ENCODE data around the gene SNX17. TPM values are rescaled to one million over a fixed set of nuclear protein-coding genes. Genes with fewer than 3 reads are reported as not detected.
"Not testable (repeated sequence)": the region's sequence is repeated elsewhere in the genome, so short reads cannot be mapped to it uniquely, and the experiment has no call there.

SNX17 gene
- total RNA-seq, 8 experiments from 2014 or later: 46.1 to 142 (median 83.7) TPM

- in situ Hi-C loops (cut with MboI; ENCODE audit: low pct_unique_long_range_greater_than_20kb in 2 of 9, low sequenced_read_pairs in 9 of 9, unreplicated experiment in 9 of 9): no loop called here
- no peak for ATAC-seq (replicated peaks in 6 of 8)
- H3K4me3 ChIP-seq: no peak overlapping the region
- H3K4me1 ChIP-seq (replicated peaks in 1 of 2): peaks cover 5 to 6% of the 10 kb centered on the region in 2 donors
- no peak overlapping the region for H3K27ac ChIP-seq
- 55 to 100% (median 88%) methylated on average over 2 to 6 of the region's 6 CpGs; no CpG with 5 or more reads in 1 of the 10 experiments for WGBS, 10 experiments
These were observed 18.4 kb upstream of the SNX17 start for GRCh38 chr2:27351802-27352598.

- ATAC-seq (replicated peaks in 6 of 8); in situ Hi-C loops (cut with MboI; ENCODE audit: low pct_unique_long_range_greater_than_20kb in 2 of 9, low sequenced_read_pairs in 9 of 9, unreplicated experiment in 9 of 9): not testable (repeated sequence)
- WGBS, 10 experiments: 86 to 100% (median 93%) methylated on average over 1 to 5 of the region's 5 CpGs; no CpG with 5 or more reads in 3 of the 10 experiments
These were observed 17.0 kb upstream of the SNX17 start for GRCh38 chr2:27353386-27353761.

DNA sequence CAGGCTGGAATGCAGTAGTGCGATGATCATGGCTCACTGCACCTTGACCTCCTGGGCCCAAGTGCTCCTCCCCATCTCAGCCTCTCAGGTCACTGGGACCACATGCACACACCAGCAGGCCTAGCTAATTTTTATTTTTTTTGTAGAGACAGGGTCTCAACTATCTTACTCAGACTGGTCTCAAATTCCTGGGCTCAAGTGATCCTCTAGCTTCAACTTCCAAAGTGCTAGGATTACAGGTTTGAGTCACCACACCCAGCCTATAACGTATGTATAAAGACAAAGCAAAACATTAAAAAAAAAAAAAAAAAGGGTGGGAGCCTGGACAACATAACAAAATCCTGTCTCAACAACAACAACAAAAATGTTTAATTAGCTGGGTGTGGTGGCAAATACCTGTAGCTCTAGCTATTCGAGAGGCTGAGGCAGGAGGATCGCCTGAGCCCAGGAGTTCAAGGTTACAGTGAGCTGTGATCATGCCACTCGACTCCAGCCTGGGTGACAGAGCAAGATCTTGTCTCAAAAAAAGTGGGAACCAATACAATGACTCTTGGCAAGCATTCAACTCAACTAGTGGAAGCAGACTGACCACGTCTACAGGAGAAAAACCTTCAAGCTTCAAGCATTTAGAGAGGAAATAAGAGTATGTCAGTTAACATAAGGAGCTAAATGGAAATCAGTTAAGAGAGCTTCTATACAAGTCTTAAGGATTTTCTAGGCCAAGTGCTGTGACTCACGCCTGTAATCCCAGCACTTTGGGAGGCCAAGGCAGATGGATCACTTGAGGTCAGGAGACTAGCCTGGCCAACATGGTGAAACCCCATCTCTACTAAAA lies 16.4 kb upstream of the SNX17 start:
- Histone ChIP-seq H3K4me1 (replicated peaks in 1 of 2) (peaks cover 8 to 14% of the 10 kb centered on the region in 2 donors), H3K27ac (no peak overlapping the region), H3K4me3 (no peak overlapping the region)
- in situ Hi-C loops (cut with MboI; ENCODE audit: low pct_unique_long_range_greater_than_20kb in 2 of 9, low sequenced_read_pairs in 9 of 9, unreplicated experiment in 9 of 9): no loop called here
- 74 to 100% (median 82%) methylated on average over 1 to 6 of the region's 7 CpGs; no CpG with 5 or more reads in 1 of the 10 experiments for WGBS, 10 experiments
- no peak for ATAC-seq (replicated peaks in 6 of 8)

More at GRCh38 chr2:27353386-27353761, 17.0 kb upstream of the SNX17 start:
- H3K4me1 ChIP-seq (replicated peaks in 1 of 2): peaks cover 8 to 14% of the 10 kb centered on the region in 2 donors
- H3K27ac ChIP-seq, H3K4me3 ChIP-seq: not testable (repeated sequence)

DNA sequence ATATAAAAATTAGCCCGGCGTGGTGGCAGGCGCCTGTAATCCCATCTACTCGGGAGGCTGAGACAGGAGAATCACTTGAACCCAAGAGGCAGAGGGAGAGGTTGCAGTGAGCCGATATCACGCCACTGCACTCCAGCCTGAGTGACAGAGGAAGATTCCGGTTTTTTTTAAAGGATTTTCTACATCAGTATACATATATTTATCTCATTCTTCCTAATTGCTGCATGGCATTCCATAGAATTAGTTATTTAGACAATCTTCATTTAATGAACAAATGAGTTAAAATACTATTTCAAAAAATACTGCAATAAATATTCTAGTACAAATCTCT lies 15.9 kb upstream of the SNX17 start:
- peaks cover 8 to 14% of the 10 kb centered on the region in 2 donors for H3K4me1 ChIP-seq (replicated peaks in 1 of 2)
- ATAC-seq (replicated peaks in 6 of 8): no peak
- no peak overlapping the region for H3K27ac ChIP-seq
- 74 to 100% (median 98%) methylated on average over 2 to 7 of the region's 7 CpGs for WGBS, 10 experiments
- no peak overlapping the region for H3K4me3 ChIP-seq
- in situ Hi-C loops (cut with MboI; ENCODE audit: low pct_unique_long_range_greater_than_20kb in 2 of 9, low sequenced_read_pairs in 9 of 9, unreplicated experiment in 9 of 9): no loop called here

GRCh38 chr2:27356056-27356381 lies 14.4 kb upstream of the SNX17 start:
- WGBS, 10 experiments: 0 to 3% (median 0%) methylated on average over 4 to 10 of the region's 12 CpGs; no CpG with 5 or more reads in 3 of the 10 experiments
- in situ Hi-C loops (cut with MboI; ENCODE audit: low pct_unique_long_range_greater_than_20kb in 2 of 9, low sequenced_read_pairs in 9 of 9, unreplicated experiment in 9 of 9): no loop called here
- peak in 3 of 8 experiments; percentile 30 to 42 (median 39) for ATAC-seq (replicated peaks in 6 of 8)

GRCh38 chr2:27356382-27357181 lies 13.8 kb upstream of the SNX17 start, which contains the start of gene GTF3C2:
Gene GTF3C2 (minus strand): TSS chr2:27356764. CDS start chr2:27343554, 13,210 bp downstream.
- peak within 1 kb of the TSS; percentile 90 to 94 for H3K27ac ChIP-seq
- peak within 1 kb of the TSS; percentile 66 to 87 (median 72) for H3K4me3 ChIP-seq
- WGBS, 10 experiments: 0 to 3% (median 0%) methylated on average over 2 to 29 of the region's 67 CpGs; no CpG with 5 or more reads in 2 of the 10 experiments
- in situ Hi-C loops (cut with MboI; ENCODE audit: low pct_unique_long_range_greater_than_20kb in 2 of 9, low sequenced_read_pairs in 9 of 9, unreplicated experiment in 9 of 9): no loop called here
- ATAC-seq (replicated peaks in 6 of 8): peak; percentile 80 to 98 (median 97)
- peaks cover 8 to 14% of the 10 kb centered on the region in 2 donors for H3K4me1 ChIP-seq (replicated peaks in 1 of 2)

More at GRCh38 chr2:27356056-27356381, 14.4 kb upstream of the SNX17 start:
- peak overlapping the region; percentile 66 to 87 (median 72) for H3K4me3 ChIP-seq
- H3K27ac ChIP-seq: peak overlapping the region; percentile 90 to 94
- H3K4me1 ChIP-seq (replicated peaks in 1 of 2): peaks cover 8 to 14% of the 10 kb centered on the region in 2 donors

DNA sequence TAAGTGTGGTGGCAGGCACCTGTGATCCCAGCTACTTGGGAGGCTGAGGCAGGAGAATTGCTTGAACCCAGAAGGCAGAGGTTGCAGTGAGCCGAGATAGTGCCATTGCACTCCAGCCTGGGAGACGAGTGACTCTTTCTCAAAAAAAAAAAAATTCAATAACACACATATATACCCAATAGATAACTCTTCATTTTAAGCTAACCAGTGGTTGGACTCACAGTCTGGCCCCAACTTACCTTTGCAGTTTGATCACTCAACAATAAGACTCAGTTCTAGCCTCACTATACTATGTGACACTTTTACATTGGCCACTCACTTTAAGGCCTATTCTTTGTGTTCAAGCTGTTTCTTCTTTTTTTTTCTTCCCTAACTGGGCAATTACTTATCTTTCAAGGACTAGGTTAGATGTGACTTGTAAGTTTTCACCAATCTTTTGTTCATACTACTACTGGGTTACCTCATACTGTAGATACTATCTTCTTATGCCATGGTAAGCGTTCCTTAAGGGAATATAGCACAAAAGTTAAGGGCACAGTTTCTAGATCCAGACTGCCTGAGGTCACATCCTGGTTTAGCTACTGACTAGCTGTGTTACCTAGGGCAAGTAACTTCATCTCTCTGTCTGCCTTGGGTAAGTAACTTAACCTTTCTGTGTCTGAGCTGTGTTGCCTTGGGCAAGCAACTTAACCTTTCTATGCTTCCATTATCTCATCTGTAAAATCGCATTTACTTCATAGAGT lies 7.6 kb upstream of the SNX17 start:
- in situ Hi-C loops (cut with MboI; ENCODE audit: low pct_unique_long_range_greater_than_20kb in 2 of 9, low sequenced_read_pairs in 9 of 9, unreplicated experiment in 9 of 9): no loop called here
- WGBS, 10 experiments: 83 to 100% (median 98%) methylated on average over 1 to 4 of the region's 4 CpGs
- ATAC-seq (replicated peaks in 6 of 8): no peak
- Histone ChIP-seq H3K27ac (no peak overlapping the region), H3K4me1 (replicated peaks in 1 of 2) (peaks cover 0 to 5% of the 10 kb centered on the region in 2 donors), H3K4me3 (no peak overlapping the region)

DNA sequence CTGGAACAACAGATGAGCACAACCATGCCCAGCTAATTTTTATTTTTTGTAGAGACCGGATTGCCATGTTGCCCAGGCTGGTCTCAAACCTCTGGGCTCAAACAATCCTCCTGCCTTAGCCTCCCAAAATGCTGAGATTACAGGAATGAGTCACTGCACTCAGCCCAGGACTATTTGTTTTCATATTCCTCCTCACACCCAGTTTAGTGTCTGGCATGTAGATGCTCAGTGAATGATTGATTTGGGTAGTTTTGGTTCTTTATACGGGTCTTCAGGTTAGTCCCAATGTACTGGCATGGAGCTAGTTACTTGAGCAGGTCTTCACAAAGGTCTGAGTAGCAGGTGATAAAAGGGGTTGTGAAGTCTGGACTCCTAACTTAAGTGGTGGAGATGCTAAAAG lies 6.5 kb upstream of the SNX17 start:
- ATAC-seq (replicated peaks in 6 of 8): no peak
- peaks cover 2% of the 10 kb centered on the region in 2 donors for H3K4me1 ChIP-seq (replicated peaks in 1 of 2)
- in situ Hi-C loops (cut with MboI; ENCODE audit: low pct_unique_long_range_greater_than_20kb in 2 of 9, low sequenced_read_pairs in 9 of 9, unreplicated experiment in 9 of 9): no loop called here
- no peak overlapping the region for H3K4me3 ChIP-seq
- H3K27ac ChIP-seq: no peak overlapping the region
- 43 to 100% (median 94%) methylated on average over 1 to 2 of the region's 2 CpGs; no CpG with 5 or more reads in 5 of the 10 experiments for WGBS, 10 experiments

DNA sequence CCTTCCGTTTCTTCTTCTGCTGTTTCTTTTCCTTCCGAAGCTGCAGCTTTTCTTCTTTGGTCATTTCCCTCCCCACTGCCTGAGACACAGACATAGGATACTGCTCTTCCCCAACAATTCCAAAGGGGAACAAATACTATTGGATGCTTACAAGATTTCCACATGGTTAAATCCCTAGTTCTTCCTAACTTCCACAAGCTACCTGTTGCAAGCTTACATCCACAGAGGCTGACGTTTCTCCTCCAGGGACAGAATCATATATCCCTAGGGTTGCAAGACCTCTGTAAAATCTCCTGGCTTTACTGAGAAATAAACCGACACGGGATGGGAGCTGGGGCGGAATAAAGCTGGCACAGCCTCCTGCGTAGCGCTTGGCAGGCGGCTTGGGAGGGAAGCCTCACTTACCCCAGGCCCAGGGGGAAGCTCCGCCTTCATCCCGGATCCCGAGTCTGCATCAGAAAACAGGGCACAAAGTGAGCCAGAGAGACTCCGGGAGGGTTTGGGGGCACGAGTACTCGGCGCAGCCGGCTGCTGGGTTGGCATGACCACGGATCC lies 868 bp upstream of the SNX17 start:
- H3K4me1 ChIP-seq (replicated peaks in 1 of 2): peaks cover 13 to 14% of the 10 kb centered on the region in 2 donors
- WGBS, 10 experiments: 1 to 100% (median 4%) methylated on average over 1 to 18 of the region's 18 CpGs; no CpG with 5 or more reads in 2 of the 10 experiments
- peak overlapping the region; percentile 75 to 88 for H3K27ac ChIP-seq
- H3K4me3 ChIP-seq: peak overlapping the region; percentile 62 to 90 (median 86)
- in situ Hi-C loops (cut with MboI; ENCODE audit: low pct_unique_long_range_greater_than_20kb in 2 of 9, low sequenced_read_pairs in 9 of 9, unreplicated experiment in 9 of 9): no loop called here
- peak in 3 of 8 experiments; percentile 32 to 54 (median 41) for ATAC-seq (replicated peaks in 6 of 8)

DNA sequence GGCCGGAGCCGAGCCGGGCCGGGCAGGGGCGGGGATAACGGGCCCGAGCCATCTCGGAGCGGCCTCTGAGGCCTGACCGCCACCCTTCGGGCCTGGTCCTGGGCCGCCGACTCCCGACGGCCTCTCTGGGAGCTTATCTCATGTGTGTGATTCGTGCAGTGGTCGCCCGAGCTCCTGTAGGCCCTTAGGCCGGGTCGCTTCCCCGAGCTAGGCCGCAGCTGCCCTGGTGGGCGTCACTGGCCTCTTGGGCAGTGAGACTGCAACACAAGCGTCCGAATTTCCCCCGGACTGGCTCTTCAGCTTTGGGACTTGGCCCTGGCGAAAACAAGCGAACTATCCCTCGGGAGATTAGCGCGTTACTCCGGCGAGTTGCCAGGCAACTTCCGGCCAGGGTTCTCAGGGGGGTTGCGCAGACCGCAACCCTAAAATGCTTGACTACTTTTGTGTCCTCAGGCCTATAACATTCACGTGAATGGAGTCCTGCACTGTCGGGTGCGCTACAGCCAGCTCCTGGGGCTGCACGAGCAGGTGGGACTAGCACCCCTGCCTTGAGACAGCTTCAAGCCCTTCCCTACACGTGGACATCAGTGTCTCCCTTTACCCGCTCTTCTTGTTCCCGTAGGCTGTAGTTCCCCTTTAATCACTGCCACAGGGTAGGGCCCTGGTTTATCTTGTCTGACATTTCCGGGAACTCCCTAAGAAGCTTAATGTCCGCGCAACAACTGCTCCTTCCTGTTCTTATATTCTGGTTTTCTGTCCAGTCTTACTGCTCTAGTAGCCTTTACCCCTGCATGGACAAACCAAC lies 602 bp downstream of the SNX17 start:
- H3K4me1 ChIP-seq (replicated peaks in 1 of 2): peaks cover 13 to 14% of the 10 kb centered on the region in 2 donors
- in situ Hi-C loops (cut with MboI; ENCODE audit: low pct_unique_long_range_greater_than_20kb in 2 of 9, low sequenced_read_pairs in 9 of 9, unreplicated experiment in 9 of 9): no loop called here
- H3K4me3 ChIP-seq: peak overlapping the region; percentile 62 to 90 (median 86)
- WGBS, 10 experiments: 0 to 21% (median 0%) methylated on average over 2 to 12 of the region's 46 CpGs; no CpG with 5 or more reads in 5 of the 10 experiments
- peak in 5 of 8 experiments; percentile 21 to 38 (median 29) for ATAC-seq (replicated peaks in 6 of 8)
- H3K27ac ChIP-seq: peak overlapping the region; percentile 80 to 93

- no peak for ATAC-seq (replicated peaks in 6 of 8)
- no peak overlapping the region for H3K4me3 ChIP-seq
- in situ Hi-C loops (cut with MboI; ENCODE audit: low pct_unique_long_range_greater_than_20kb in 2 of 9, low sequenced_read_pairs in 9 of 9, unreplicated experiment in 9 of 9): no loop called here
- H3K4me1 ChIP-seq (replicated peaks in 1 of 2): peaks cover 13 to 14% of the 10 kb centered on the region in 2 donors
- WGBS, 10 experiments: 62 to 100% (median 91%) methylated on average over 2 to 5 of the region's 6 CpGs; no CpG with 5 or more reads in 7 of the 10 experiments
- no peak overlapping the region for H3K27ac ChIP-seq
These were observed 2.5 kb downstream of the SNX17 start for GRCh38 chr2:27372937-27373336.
